ENCODE results near the gene PTPRG. TPM values are rescaled to one million over a fixed set of nuclear protein-coding genes. Genes with fewer than 3 reads are reported as not detected.
A peak's percentile ranks its signal among the peaks of the same experiment; 100 is the strongest.

Gene PTPRG
- total and polyA plus RNA-seq, 3 experiments from 2014 or later = not detected

GRCh38 chr3:62173939-62174515 lies 612.7 kb downstream of the PTPRG start:
- Mint-ChIP-seq H3K27me3 (no peaks in the 10 kb centered on the region), H3K27ac (no peak overlapping the region), H3K4me1 (no peaks in the 10 kb centered on the region), H3K4me3 (no peak overlapping the region), H3K9me3 (peaks cover 0 to 3% (median 0%) of the 10 kb centered on the region in 5 donors), H3K36me3 (no peaks in the 10 kb centered on the region)
- POLR2A ChIA-PET = no interaction called here
- Histone ChIP-seq H3K4me3 (ENCODE audit: low read length) (no peak overlapping the region), H3K27ac (ENCODE audit: low read depth, low read length) (no peak overlapping the region), H3K27me3 (ENCODE audit: insufficient read depth, low read length, poor library complexity, severe bottlenecking) (no peaks in the 10 kb centered on the region), H3K36me3 (ENCODE audit: insufficient read depth, low read length) (no peaks in the 10 kb centered on the region), H3K9me3 (ENCODE audit: low read length) (no peaks in the 10 kb centered on the region), H3K4me1 (ENCODE audit: insufficient read depth, low read length) (no peaks in the 10 kb centered on the region)
- no peak for DNase-seq
- CTCF ChIA-PET = interaction anchor here (0.8 kb wide), 1 partner anchor 11 kb away, joined by 3 read pairs; no protein-coding TSS in a partner anchor

- no peak overlapping the region for H3K4me3 ChIP-seq (ENCODE audit: low read length)
- Mint-ChIP-seq H3K9me3 (peaks cover 0 to 3% (median 0%) of the 10 kb centered on the region in 5 donors), H3K27me3 (no peaks in the 10 kb centered on the region), H3K4me3 (no peak overlapping the region), H3K4me1 (no peaks in the 10 kb centered on the region), H3K27ac (no peak overlapping the region), H3K36me3 (no peaks in the 10 kb centered on the region)
- H3K27ac ChIP-seq (ENCODE audit: low read depth, low read length) = no peak overlapping the region
- H3K36me3 ChIP-seq (ENCODE audit: insufficient read depth, low read length) = no peaks in the 10 kb centered on the region
- H3K4me1 ChIP-seq (ENCODE audit: insufficient read depth, low read length) = no peaks in the 10 kb centered on the region
- DNase-seq = no peak
- POLR2A ChIA-PET = no interaction called here
- CTCF ChIA-PET = no interaction called here
- no peaks in the 10 kb centered on the region for H3K27me3 ChIP-seq (ENCODE audit: insufficient read depth, low read length, poor library complexity, severe bottlenecking)
- no peaks in the 10 kb centered on the region for H3K9me3 ChIP-seq (ENCODE audit: low read length)
Observed at GRCh38 chr3:62175161-62175560, 613.8 kb downstream of the PTPRG start.

GRCh38 chr3:62178032-62178431 lies 616.7 kb downstream of the PTPRG start:
- Mint-ChIP-seq H3K27me3 (peaks cover 0 to 3% of the 10 kb centered on the region in 2 donors), H3K4me1 (no peaks in the 10 kb centered on the region), H3K27ac (no peak overlapping the region), H3K9me3 (peaks cover 0 to 3% (median 0%) of the 10 kb centered on the region in 5 donors), H3K4me3 (no peak overlapping the region), H3K36me3 (no peaks in the 10 kb centered on the region)
- DNase-seq = no peak
- Histone ChIP-seq H3K4me3 (ENCODE audit: low read length) (no peak overlapping the region), H3K36me3 (ENCODE audit: insufficient read depth, low read length) (no peaks in the 10 kb centered on the region), H3K27me3 (ENCODE audit: insufficient read depth, low read length, poor library complexity, severe bottlenecking) (no peaks in the 10 kb centered on the region), H3K4me1 (ENCODE audit: insufficient read depth, low read length) (no peaks in the 10 kb centered on the region), H3K27ac (ENCODE audit: low read depth, low read length) (no peak overlapping the region), H3K9me3 (ENCODE audit: low read length) (no peaks in the 10 kb centered on the region)
- ChIA-PET CTCF (no interaction called here), POLR2A (no interaction called here)

GRCh38 chr3:62178739-62179600 lies 617.6 kb downstream of the PTPRG start:
- Mint-ChIP-seq H3K4me3 (no peak overlapping the region), H3K9me3 (peaks cover 0 to 3% (median 0%) of the 10 kb centered on the region in 5 donors), H3K36me3 (no peaks in the 10 kb centered on the region), H3K4me1 (no peaks in the 10 kb centered on the region), H3K27me3 (peaks cover 0 to 8% of the 10 kb centered on the region in 2 donors), H3K27ac (no peak overlapping the region)
- no peaks in the 10 kb centered on the region for H3K27me3 ChIP-seq (ENCODE audit: insufficient read depth, low read length, poor library complexity, severe bottlenecking)
- no peaks in the 10 kb centered on the region for H3K36me3 ChIP-seq (ENCODE audit: insufficient read depth, low read length)
- no peaks in the 10 kb centered on the region for H3K4me1 ChIP-seq (ENCODE audit: insufficient read depth, low read length)
- H3K4me3 ChIP-seq (ENCODE audit: low read length) = no peak overlapping the region
- no peaks in the 10 kb centered on the region for H3K9me3 ChIP-seq (ENCODE audit: low read length)
- no peak for DNase-seq
- ChIA-PET POLR2A (no interaction called here), CTCF (no interaction called here)
- H3K27ac ChIP-seq (ENCODE audit: low read depth, low read length) = no peak overlapping the region

GRCh38 chr3:62180514-62180913 lies 619.1 kb downstream of the PTPRG start:
- Mint-ChIP-seq H3K4me3 (no peak overlapping the region), H3K4me1 (no peaks in the 10 kb centered on the region), H3K27me3 (peaks cover 0 to 13% of the 10 kb centered on the region in 2 donors), H3K36me3 (no peaks in the 10 kb centered on the region), H3K27ac (no peak overlapping the region), H3K9me3 (peaks cover 0 to 3% (median 0%) of the 10 kb centered on the region in 5 donors)
- Histone ChIP-seq H3K36me3 (ENCODE audit: insufficient read depth, low read length) (no peaks in the 10 kb centered on the region), H3K4me1 (ENCODE audit: insufficient read depth, low read length) (no peaks in the 10 kb centered on the region), H3K27ac (ENCODE audit: low read depth, low read length) (no peak overlapping the region), H3K4me3 (ENCODE audit: low read length) (no peak overlapping the region), H3K27me3 (ENCODE audit: insufficient read depth, low read length, poor library complexity, severe bottlenecking) (no peaks in the 10 kb centered on the region), H3K9me3 (ENCODE audit: low read length) (no peaks in the 10 kb centered on the region)
- ChIA-PET POLR2A (no interaction called here), CTCF (interaction anchor here (1.4 kb wide), 1 partner anchor 8 kb away, joined by 3 read pairs; no protein-coding TSS in a partner anchor)
- DNase-seq = no peak

- POLR2A ChIA-PET = no interaction called here
- H3K9me3 ChIP-seq (ENCODE audit: low read length) = no peaks in the 10 kb centered on the region
- no peak for DNase-seq
- Mint-ChIP-seq H3K9me3 (no peaks in the 10 kb centered on the region), H3K36me3 (no peaks in the 10 kb centered on the region), H3K27me3 (peaks cover 2 to 13% of the 10 kb centered on the region in 2 donors), H3K4me3 (no peak overlapping the region), H3K27ac (no peak overlapping the region), H3K4me1 (no peaks in the 10 kb centered on the region)
- CTCF ChIA-PET = no interaction called here
- H3K36me3 ChIP-seq (ENCODE audit: insufficient read depth, low read length) = no peaks in the 10 kb centered on the region
- H3K4me1 ChIP-seq (ENCODE audit: insufficient read depth, low read length) = no peaks in the 10 kb centered on the region
- H3K4me3 ChIP-seq (ENCODE audit: low read length) = no peak overlapping the region
- no peaks in the 10 kb centered on the region for H3K27me3 ChIP-seq (ENCODE audit: insufficient read depth, low read length, poor library complexity, severe bottlenecking)
- H3K27ac ChIP-seq (ENCODE audit: low read depth, low read length) = no peak overlapping the region
Observed at GRCh38 chr3:62183087-62183486, 621.7 kb downstream of the PTPRG start.

- DNase-seq = no peak
- Mint-ChIP-seq H3K27ac (no peak overlapping the region), H3K36me3 (no peaks in the 10 kb centered on the region), H3K4me3 (no peak overlapping the region), H3K4me1 (peaks cover 5 to 7% (median 7%) of the 10 kb centered on the region in 3 donors), H3K9me3 (no peaks in the 10 kb centered on the region), H3K27me3 (peaks cover 2 to 13% of the 10 kb centered on the region in 2 donors)
- Histone ChIP-seq H3K4me1 (ENCODE audit: insufficient read depth, low read length) (no peaks in the 10 kb centered on the region), H3K4me3 (ENCODE audit: low read length) (no peak overlapping the region), H3K36me3 (ENCODE audit: insufficient read depth, low read length) (no peaks in the 10 kb centered on the region), H3K9me3 (ENCODE audit: low read length) (no peaks in the 10 kb centered on the region), H3K27me3 (ENCODE audit: insufficient read depth, low read length, poor library complexity, severe bottlenecking) (no peaks in the 10 kb centered on the region), H3K27ac (ENCODE audit: low read depth, low read length) (no peak overlapping the region)
- ChIA-PET CTCF (no interaction called here), POLR2A (no interaction called here)
Observed at GRCh38 chr3:62183969-62184368, 622.6 kb downstream of the PTPRG start.

- Histone ChIP-seq H3K27me3 (ENCODE audit: insufficient read depth, low read length, poor library complexity, severe bottlenecking) (no peaks in the 10 kb centered on the region), H3K9me3 (ENCODE audit: low read length) (no peaks in the 10 kb centered on the region), H3K27ac (ENCODE audit: low read depth, low read length) (no peak overlapping the region), H3K4me1 (ENCODE audit: insufficient read depth, low read length) (no peaks in the 10 kb centered on the region), H3K36me3 (ENCODE audit: insufficient read depth, low read length) (no peaks in the 10 kb centered on the region), H3K4me3 (ENCODE audit: low read length) (no peak overlapping the region)
- CTCF ChIA-PET = no interaction called here
- Mint-ChIP-seq H3K27ac (peak overlapping the region in 2 of 8 donors; percentile 35 to 47), H3K4me1 (peaks cover 7 to 13% (median 9%) of the 10 kb centered on the region in 3 donors), H3K36me3 (no peaks in the 10 kb centered on the region), H3K27me3 (peaks cover 4 to 13% of the 10 kb centered on the region in 2 donors), H3K4me3 (no peak overlapping the region), H3K9me3 (no peaks in the 10 kb centered on the region)
- POLR2A ChIA-PET = no interaction called here
- DNase-seq = no peak
Observed at GRCh38 chr3:62184559-62184958, 623.2 kb downstream of the PTPRG start.

Data from CD8-positive, alpha-beta memory T cell (primary cell).